Kidney glomerular epithelial cell (primary cell): ENCODE data around the gene TRAF3IP3.

Experiments
- DNase-seq: peaks from one replicate; lab custom pipeline; 2025; lab: John Stamatoyannopoulos, UW

Gene TRAF3IP3

DNA sequence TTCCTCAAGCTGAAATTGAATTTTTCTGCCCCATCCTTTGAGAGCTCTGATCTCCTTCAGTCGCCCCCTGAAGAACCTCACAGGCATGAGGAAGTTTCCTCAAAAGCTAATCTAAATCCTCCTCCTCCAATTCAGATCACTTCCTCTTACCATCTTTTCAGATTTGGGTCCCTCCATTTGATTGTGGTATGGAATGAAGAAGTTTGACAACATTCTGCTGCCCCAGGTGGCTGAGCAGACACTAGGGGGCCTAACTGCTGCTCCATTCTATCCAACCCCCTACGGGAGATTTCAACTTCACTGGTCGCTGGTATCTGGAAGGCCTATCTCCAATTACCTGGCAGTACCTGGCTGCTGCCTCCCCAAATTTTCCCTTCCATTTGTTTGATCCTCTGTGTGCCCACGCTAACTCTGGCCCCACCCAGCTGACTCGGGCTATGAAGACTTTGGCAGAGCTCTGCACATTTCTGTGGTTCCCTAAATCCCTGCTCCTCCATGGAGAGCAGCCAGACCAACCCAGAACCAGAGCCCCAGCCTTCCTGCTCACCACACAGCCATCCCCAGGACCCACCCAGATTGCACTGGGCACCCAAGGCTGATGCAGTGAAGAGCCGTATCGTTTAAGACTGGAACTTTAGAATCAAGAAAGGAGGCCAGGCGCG, 42.3 kb downstream of the TRAF3IP3 start:
- DNase-seq = no peak

DNA sequence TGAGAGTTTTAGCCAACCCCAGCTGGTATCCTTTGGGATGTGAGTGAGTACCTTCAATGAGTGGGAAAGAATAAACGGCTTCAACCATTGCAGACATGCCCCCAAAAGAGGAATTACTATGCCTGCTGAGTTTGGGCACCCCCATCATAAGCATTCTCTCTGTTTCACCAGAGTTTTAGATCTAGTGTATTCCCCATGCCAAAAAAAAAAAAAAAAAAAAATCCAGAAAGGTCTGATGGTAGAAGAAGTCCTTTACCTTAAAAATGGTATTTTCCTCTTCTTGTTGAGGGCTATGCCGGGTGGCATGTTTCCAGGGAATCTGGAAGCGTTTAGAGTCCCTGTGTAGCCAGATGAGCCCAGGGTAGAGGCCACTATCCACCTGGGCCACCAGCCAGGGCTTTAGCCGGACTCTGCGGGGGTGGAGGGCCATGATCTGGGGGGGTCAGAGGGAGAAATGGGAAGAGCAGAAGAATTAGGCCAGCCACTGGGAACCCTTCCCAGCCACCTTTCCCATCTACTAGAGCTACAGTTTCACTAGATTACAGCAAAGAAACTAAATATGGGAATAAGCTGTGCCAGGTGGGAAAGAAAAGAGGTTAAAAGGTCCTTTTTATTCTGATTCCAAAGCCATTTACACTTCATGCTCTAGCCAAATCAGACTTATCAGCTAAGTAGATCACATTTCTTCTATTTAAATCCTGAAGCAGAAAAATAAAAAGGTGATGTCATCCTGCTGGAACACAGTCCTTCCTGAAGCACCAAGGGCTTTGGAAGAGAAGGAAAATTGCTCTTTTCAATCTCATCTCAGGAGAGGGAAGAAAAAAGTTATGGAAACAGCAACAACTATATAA, 45.4 kb downstream of the TRAF3IP3 start:
- no peak for DNase-seq

DNA sequence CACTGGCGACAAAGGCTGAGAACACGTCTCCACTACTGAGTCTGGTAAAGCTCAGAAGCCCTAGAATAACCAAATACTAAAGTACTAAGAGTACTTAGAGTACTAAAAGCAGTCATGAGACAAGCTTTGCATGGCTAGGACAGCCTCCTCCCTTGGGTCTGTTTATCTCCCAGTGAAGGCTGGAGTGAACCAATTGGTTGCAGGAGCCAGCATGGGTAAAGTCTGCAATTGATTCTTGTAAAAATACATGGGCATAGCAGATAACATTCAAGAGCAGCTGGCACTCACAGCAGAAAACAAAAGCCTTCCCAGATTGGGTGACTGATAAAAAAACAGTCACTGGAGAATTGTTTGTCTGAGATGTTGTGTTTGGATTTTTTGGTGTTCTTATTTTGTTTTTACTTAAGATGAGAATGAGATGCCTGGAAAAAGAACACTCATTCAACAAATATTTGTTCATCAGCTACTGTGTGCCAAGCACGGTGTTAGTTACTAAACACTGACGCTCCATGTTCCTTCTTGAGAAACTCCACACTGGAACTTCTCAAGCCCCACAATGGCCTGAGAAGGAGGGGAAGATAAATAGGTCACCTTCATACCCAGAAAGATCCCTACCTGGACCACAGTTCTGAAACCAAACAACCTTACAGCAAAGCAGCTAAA, 46.4 kb downstream of the TRAF3IP3 start:
- no peak for DNase-seq

DNA sequence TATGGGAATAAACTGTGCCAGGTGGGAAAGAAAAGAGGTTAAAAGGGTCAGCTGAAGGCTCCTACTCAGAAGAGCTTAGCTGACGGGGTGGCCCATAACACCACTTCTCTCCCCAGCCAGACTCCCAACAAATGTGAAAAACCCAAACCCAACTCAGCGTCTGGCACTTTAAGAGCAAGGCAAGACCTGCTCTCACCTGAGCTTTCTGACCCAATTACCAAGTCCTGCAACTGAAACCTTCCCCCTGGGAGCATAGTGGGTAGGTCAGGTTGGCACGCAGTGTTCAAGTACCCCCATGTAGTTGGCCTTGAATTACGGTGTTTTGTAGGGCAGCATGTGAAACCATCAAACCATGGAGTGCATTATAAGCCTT, 46.9 kb downstream of the TRAF3IP3 start:
- no peak for DNase-seq

DNA sequence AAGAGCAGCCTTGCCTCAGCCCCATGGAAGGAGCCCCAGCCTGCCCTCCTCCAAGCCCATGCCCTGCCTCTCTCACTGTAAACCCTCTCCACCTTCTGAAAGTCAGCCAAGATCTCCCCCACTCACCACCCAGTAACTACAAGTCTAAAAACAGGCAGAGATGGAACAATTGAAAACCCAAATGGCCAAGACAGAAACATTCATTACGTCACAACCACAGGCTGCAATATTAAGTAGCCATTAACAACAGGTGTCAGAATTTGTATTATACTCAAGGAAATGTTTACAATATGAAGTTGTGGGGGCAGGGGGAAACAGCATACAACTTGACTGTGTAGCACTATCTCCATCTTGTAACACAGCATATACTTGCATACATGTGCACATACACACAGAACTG, 47.7 kb downstream of the TRAF3IP3 start:
- no peak for DNase-seq

DNA sequence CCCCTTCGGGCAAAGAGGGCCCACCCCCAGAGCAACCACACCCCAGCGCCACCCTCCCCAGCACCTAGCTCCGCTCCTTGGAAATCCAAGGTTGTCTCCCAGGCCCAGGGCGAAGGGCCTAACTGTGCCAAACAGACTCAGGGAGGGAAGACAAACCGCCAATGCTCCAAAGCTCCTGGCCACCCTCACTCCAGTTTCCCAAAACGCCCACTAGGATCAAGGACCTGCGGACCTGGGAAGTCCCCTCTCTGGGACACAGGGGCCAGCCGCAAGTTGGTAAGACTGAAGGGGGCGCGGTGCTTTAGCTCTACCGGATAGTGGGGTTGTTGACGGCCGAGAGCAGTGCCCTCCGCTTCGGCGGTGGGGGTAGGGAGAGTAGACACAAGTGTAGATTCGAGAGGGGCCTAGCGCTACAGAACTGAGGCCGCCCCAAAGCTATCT, 49.5 kb downstream of the TRAF3IP3 start:
- no peak for DNase-seq

DNA sequence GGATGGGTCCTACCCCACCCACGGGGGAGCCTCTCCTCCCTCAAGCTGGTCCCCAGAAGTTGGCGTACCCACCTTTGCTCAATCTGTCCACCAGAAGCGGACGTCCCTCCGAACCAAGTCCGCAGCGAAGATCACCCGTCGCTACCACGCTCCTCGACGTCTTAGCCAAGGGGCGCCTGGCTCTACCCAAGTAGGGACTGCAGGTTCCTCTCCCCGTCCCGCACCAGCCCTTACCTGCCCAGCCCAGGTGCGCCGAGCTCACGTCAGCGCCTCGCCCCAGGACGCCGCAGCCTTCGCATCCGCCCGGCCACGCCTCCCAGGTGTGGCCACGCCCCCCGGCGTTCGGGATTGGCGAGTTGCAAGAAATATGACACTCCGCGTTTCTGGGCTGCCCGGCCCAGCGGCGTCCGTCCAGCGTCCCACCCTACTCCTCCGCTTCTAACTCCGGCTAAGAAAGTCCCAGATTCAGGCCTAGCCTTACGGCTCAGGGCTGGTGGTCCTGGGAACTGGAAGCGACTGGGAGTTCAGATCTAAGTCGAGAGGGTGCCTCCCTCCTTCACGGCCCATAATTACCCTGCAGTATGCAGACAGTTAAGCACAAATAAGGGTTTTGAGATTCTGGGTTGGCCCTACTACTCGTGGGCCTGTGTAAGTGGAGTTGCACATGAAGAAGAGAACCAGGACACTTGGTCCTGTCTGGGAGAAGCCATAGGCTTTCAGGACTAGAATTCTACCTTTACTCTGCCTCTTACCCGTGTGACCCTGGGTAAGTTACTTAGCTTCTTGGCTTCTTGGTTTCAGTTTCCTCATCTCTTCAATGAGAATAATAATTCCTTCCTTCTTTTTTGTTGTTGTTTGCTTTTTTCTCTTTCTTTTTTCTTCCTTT, 50.3 kb downstream of the TRAF3IP3 start, which contains the start of gene IRF6:
Gene IRF6 (minus strand): TSS at position 268 of the 886 bp plus-strand sequence. CDS start 4,729 bp downstream, outside the sequence.
- peak; percentile 77 for DNase-seq

DNA sequence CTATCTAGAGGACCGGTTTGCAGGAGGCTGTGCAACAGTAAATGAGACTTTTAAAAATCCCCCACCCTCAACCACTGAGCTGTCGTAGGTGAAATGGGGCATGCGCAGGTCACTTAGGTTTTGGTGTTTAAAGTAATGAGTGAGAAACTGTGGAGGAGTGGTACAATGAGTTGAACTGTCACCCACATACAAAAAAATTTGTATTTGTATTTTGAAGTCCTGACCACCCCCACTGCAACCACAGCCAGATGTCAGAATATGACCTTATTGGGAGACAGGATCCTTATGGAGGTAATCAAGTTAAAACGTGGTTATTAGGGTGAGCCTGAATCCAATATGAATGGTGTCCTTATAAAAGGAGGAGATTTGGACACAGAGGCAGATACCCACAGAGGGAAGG, 51.7 kb downstream of the TRAF3IP3 start:
- no peak for DNase-seq

DNA sequence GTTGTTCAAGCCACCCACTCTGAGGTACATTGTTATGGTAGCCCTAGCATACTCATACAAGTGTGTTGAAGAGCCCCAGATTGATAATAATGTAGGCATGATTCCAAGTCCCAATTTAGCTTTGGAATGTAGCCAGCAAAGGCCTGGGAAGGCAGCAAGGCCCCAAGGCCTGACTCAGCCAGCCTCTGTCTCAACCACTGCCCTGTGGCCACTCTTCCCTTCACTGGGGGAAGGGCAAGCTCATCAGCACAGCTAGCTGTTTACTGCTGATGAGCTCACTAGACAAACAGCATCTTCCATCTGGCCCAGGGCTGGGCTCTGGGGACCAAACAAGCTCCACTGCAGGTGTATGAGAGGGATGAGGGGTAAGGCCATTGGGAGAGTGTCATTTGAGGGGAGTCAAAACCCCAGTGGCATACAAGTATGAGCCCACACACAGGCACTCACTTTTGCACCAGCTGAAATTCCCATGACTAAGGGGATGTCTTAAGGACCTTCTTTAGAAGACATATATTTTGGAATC, 52.3 kb downstream of the TRAF3IP3 start:
- peak; percentile 83 for DNase-seq

DNA sequence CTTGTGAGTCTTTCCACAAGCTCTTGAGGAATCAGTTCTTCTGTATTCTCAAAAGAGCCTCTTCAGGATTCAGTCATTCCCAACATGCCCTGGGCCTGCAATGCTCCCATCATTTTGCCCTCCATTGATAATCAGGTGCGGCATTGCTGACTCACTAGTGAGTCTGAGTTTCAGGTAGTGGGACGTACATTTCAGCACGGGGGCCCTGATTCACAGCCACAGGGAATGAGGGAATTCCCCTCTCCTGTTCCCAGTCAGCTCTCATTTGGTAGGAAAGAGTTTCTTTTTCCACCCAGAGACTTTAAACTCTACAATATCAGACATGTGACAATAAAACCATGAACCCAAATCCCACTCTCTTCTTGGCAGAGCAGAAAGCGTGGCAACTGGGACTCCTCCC, 53.8 kb downstream of the TRAF3IP3 start:
- DNase-seq = no peak

DNA sequence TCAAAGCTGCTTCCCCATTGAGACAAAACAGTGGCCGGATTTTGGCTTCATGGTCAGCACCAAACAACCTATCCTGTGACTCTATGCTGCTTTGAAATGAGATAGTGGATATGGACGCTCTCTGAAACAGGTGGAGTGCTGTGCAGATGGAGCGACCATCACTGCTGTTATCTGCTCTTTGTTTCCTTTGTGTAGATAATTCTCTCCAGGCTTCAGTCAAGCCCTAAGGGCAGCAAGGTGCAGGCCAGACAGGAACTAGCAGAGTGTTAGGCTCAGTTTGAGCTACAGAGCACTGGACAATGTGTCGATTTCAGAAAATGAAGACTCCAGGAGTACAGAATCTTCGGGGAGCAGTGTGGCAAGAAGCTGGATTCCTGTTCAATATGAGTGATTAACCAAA, 54.9 kb downstream of the TRAF3IP3 start:
- no peak for DNase-seq

DNA sequence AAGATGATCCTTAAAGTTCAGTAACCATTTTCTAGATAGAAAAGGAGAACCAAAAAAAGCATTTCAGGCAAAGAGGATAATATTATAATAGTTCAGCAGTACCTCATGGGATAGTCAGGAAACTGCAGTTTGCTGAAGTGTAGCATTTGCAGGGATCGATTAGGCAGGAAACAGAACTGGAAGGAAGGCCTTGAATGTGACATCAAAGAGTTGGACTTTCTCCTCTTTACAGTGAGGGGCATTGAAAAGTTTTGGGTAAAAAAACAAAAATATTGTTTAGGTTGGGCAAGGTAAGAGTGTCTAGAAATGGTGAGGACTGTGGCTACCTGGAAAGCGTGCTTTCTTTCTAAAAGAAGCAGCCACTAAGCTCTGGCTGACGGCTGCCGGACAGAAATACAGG, 58.0 kb downstream of the TRAF3IP3 start:
- DNase-seq = no peak

DNA sequence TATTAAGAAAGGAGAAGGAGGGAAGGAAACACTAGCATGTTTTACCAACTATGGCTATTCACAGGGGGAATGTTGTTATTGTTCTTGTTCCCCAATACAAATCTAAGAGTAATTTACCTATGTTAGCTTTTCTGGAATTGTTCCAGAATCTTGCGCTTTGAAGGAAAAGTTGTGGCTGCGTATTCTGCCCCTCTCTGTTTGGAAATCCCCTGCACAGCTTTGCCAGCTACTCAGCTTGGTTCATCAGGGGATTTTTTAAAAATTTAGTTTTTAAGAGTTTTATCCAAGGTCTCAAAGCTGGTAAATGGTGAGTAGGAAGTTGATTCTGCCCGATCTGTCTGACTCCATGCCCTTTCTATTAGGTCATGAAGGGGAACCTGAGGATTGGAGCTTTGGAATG, 59.6 kb downstream of the TRAF3IP3 start:
- no peak for DNase-seq

DNA sequence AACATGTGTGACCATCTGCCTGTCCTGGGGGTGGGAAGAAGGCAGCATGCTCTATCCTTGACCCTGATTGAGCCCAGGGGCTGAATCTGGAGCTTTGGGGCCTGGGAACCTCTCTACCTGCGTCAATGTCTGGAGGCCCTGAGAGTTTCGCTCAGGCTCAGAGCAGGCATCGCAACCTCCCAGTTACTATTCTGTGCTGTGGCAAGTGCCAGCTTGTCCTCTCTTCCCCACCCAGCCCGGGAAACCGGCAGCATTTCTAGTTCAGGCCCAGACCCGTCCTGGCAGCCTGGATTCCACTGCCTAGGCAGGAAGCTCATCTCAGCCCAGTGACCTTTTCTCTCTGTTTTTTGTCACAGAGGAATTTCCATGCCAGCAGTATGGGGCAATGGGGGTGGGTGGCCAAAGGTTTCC, 60.1 kb downstream of the TRAF3IP3 start:
- DNase-seq = no peak

DNA sequence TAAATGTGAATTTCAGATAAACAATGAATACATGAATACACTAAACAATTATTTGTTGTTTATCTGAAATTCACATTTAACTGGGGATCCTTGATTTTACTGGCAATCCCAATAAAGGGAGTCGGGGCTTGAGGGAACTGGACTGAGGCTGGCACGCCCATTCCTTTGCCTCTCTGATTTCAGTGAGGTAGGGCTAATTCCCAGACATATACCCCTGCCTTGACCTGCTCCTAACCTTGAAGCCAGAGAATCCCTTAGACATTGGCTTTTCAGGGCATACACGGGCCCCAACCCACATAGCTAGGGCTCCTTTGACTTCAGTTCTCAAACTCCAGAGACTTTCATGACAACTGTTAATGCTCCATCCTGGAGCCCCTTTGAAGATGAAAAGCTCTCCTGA, 61.1 kb downstream of the TRAF3IP3 start:
- DNase-seq = no peak

DNA sequence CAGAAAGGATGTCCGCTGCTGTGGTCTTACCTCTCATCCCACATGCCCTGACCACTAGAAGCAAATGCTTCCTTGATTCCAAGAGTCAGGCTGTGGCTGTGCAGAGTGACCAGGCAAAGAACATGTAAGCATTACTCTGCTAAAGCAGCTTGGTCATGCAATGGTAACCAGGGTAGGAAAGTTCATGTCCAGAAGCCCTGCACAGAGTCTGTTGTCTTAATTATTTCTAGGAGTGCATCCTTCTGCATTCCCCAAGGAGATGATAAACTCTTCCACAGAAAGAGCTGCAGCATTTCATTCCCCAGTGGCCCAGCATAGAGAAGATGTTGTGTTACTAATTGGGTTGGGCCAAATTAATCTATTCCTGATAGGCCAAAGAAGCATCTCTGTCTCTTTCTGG, 61.8 kb downstream of the TRAF3IP3 start:
- no peak for DNase-seq

DNA sequence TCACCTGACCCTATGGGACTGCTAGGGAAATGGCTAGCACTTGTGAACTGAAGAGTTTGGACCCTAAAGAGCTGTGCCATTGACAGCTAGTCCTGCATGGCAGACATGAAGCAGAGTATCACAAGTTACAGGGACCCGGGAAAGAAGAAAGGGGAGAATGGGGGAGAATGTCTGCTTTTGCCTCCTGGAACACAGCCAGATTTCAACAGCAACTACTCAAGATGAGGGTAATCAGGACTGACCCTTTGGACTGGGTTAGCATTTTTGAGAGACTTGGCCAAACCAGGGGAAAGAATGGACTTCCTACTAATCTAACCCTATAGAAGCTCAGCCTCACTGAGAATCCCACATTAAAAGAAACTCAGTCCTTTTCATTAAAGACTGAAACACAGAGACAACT, 63.2 kb downstream of the TRAF3IP3 start:
- DNase-seq = no peak

DNA sequence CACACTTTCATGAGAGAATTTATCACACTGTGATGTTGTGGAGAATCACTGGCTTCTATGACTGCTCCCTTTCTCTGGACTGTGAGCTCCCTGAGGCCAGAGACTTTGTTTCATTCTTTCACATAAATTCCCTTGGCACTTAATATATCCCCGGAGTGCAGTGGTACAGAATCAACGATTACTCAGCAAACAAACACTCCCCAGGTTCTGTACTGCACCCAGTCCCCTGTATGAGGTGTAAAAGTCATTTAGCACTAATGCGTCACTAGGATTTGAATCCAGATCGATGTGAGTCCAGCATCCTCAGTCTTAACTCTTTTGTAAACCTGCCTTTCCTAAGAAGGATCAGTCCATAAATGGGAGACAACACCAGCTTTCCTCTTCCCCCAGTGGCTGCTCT, 65.1 kb downstream of the TRAF3IP3 start:
- DNase-seq = no peak

DNA sequence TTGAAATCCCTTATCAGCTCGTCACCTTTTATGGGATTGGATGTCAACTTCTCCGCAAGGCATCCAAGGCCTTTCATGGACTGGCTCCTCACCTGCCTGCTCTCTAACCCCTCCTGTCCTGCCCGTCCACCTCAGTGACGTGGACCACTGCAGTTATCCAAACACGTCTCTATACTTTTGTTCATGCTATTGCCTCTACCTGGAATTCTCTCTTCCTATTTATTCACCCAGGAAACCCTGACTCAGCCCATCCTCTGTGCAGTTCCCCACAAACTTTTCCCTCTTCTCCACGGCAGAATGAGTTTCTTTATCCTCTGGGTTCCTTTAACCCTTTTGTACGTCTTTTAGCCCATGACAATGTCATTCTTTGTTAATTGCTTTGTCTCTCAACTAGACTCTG, 66.9 kb downstream of the TRAF3IP3 start:
- no peak for DNase-seq

DNA sequence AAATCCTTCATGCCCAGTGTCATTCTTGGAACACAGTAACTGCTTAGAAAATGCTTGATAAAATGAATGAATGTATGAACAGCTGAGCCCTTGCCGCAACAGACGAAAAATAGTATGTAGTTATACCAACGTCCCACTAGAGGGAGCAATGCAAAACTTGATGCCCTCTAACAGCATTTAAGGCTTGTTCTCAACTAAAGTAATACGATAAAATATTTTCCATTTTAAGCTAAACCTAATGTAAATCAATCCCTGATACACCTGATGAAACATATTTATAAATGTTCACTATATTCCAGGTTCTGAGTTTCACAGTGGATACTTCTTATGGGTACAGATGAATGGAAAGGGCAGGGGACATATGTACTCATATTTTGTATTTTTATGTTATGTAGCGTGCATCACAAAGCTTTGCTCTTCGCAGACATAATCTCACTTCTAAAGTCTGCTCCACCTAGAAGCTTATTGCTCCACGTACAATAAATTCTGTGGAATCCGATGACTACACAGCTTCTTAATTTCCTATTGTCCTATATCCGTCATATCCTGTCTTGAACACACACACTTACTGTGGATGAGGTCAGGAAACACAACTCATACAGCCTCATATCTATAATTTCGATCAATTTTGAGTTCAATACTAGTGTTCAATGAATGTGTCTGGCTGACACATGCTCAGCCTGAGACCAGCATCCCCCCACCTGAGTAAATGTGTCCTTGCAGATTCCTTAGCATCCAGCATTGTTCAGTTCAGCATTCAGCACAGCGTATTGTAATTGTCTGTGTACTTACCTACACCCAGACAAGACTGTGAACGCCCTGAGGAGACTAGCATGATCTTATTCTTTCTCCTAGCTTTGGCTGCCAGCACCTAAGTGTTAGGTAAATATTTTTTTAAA, 67.5 kb downstream of the TRAF3IP3 start:
- DNase-seq = peak; percentile 78
